ENCODE results near the gene GDI1.
A peak's percentile ranks its signal among the peaks of the same experiment; 100 is the strongest.

GDI1 gene

GRCh38 chrX:154482786-154483185 is 45.8 kb downstream of the GDI1 start:
- DNase-seq, result no peak

DNA sequence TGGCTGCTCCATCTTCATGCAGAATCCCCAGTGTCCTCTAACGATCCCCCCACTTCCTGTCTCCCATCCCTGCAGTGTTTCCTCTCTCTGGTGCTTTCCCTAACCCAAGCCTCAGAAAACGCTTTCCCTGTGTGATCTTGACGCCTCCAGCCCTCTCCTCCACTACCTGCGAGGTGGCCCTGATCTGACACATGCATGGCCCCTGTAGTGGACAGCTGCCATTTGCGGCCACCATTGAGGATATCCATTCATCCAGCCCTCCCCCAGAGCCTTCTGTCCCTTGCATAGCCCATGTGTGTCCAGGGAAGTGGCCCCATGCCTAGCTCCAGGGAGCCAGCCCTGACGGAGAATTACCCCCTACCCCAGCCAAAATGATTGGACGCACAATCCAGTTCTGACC is 46.4 kb downstream of the GDI1 start:
- DNase-seq, result no peak

- DNase-seq, result peak; percentile 17 to 45 (median 34)
Measured at GRCh38 chrX:154484255-154485149, 47.5 kb downstream of the GDI1 start.

DNA sequence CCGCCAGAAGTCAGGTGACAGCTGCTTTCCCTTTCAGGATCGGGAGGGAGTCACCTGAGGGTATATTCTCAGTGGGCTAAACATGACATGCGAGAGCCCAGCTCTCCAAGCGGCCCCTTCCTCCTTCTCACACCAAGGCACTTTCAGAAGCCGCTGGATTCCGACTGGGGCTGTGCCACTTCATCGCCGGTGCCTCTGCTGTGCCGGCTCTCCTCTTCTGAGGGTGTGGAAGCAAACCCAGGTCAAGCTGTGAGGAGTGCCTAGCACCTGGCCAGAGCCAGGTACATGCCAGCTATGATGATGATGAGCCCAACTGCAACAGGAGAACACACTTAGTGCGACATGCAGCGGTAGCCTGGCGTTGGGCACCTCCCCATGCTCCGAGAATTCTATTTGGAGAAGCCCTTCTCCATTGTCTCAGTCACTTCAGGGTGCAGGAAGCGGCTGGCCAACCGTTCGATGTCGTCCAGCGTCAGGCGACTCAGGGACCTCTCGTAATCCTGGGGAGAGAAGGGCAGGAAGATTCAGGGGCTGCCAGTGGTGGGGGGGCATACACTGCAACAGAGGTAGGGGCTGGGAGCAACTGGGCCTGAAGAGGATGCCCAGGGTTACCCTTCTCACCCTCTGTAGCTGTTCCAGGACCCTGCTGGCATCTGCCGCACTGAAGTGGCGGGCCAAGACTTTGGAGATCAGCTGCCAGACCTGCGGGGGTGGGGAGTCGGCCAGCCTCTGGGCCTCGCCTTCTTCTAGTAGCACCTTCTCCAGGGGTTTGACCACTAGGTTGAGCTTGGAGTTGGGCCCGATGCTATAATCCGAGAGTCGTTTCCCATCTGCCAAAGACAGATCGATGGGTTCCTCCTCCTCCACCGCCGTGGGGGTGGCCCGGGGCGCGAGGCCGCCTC is 48.4 kb downstream of the GDI1 start:
- no peak for DNase-seq

DNA sequence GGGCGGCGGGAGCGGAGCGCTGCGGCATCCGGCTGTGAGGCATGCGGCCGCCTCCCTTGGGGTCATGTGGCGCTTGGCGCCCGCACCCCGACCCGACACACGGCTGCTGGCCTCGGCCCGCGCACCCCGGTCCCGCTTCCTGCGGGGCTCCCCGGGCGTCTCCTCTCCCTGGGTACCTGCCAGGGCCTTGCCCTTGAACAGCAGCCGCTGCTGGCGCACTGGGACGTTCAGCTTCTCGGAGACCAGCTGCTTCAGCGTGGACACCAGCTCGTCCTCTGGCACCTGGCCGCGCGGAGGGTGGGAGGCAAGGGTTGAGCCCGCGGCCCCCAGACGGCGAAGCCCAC is 49.1 kb downstream of the GDI1 start:
- DNase-seq, result peak in 3 of 4 experiments; percentile 26 to 58 (median 46)

DNA sequence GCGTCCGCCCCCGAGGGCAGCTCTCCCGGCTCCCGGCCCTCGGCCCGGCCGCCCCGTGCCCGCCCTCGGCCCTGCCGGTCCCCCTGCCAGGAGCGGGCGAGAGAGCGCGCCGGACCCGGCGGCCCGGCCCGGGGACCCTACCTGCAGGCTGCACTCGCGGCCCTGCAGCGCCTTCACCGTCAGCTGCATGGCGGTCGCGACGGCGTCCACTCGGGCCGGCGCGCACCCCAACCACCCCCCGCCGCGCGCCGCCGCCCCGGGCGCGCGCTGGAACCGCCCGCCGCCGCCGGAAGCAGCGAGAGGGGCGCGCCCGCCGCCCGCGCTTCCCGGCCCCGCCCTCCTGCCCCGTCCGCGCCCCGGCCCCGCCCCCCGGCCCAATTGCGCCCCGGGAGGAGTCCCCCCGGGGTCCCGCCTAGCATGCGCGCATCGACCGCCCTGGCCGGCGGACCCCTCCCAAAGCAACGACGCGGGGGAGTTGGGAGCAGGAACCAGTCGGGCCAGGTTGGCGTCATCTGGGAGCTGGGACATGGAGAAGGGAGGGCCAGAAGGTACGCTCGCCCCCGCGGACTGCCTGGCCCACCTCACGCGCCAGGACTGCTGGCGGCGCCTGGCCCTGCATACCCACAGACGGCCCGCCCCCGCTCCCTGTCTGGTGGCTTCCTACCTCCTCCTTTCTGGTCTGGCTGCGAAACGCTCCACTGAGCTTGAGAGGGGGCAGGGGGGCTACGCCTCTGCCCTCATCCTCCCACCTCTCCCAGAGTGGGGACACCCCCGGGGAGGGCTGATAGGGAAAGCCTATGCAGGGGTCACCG is 49.6 kb downstream of the GDI1 start, which contains the start of gene UBL4A:
TSS of gene UBL4A (minus strand) at position 220 of the 812 bp plus-strand sequence. CDS start at position 189, 31 bp downstream.
- DNase-seq, result peak; percentile 53 to 85 (median 68)

GRCh38 chrX:154487518-154488290 is 50.8 kb downstream of the GDI1 start:
- no peak for DNase-seq

DNA sequence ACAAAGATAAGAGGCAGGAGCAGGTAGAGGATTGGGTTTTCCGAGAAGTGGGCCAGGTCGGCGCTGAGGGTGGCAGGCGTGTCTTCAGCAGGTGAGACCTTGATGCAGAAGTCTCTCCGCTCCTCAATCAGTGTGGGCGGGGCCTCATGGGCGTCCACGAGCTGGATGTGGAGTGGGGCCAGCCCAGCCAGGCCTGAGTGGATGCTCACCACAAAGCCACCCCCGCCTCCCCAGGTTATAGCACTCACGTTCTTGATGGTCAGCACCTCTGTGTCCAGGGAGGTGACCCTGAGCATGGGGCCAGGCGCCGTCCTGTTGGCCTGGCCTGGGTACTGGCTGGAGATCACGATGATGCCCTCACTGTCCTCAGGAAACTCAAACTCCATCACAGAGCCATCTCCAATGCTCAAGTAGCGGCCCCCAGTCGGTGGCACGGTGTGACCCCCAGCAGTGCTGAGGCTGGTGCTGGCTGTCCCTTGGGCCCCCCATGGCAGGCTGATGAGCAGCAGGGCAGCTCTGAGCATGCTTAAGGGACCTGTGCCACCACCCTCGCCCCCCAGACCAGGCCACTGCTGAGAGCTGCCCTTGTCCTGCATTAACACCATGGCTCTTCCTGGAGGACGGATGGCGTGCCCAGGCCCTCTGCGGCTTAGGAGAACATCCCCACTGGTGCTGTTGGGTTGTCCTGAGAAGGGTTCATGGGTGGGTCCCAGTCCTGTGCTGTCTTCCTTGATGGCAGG is 51.6 kb downstream of the GDI1 start:
- DNase-seq, result no peak

DNA sequence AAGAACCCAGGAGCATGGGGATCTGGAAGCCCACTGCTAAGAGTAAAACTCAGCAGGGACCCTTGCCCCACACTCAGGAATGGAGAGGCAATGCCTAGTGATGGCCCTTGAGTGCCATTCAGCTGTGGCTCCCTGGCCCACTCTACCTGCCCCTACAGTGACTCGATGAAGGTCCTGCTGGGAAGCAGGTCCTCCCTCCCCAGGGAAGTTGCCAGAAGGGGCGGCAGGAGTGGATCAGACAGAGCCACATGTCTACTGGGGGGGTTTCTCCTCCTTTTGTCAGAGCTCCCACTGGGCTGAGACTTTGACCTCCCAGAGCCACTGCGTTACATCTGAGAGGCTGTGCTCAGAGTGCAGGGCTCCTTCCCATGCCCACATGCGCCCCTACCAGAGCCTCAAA is 52.2 kb downstream of the GDI1 start:
- DNase-seq, result no peak

- DNase-seq, result peak in 3 of 4 experiments; percentile 10 to 37 (median 22)
Measured at GRCh38 chrX:154490021-154490413, 53.1 kb downstream of the GDI1 start.

GRCh38 chrX:154490414-154491083 is 53.6 kb downstream of the GDI1 start, which contains the start of gene SLC10A3:
Gene SLC10A3 (minus strand): TSS chrX:154490629. CDS start chrX:154488940, 1,689 bp downstream.
- DNase-seq, result peak; percentile 91 to 96 (median 94)

All from suppressor macrophage (primary cell).